H9 (cell line): ENCODE results near the gene ATP4A. TPM values are rescaled to one million over a fixed set of nuclear protein-coding genes. Genes with fewer than 3 reads are reported as not detected.

Source experiments
- DNase-seq: peaks from one replicate; pipeline ENCODE4 v3.0.0-alpha.2; 2017
- H2AFZ ChIP-seq: one replicate; pipeline ENCODE4 v1.6.1; 2013; ENCODE audit warnings: mild to moderate bottlenecking, low read length, control low read depth, moderate library complexity
- H2AK5ac ChIP-seq: 2 replicates; pipeline ENCODE4 v1.6.1; 2013; ENCODE audit warnings: low read length, control low read depth, mixed read lengths; ENCODE audit not compliant: insufficient read length
- H2BK120ac ChIP-seq: one replicate; pipeline ENCODE4 v1.6.1; 2013; ENCODE audit warnings: low read depth, mild to moderate bottlenecking, low read length, control low read depth, inconsistent platforms; ENCODE audit not compliant: poor library complexity, severe bottlenecking
- H2BK12ac ChIP-seq: 2 replicates; pipeline ENCODE4 v1.6.1; 2013; ENCODE audit warnings: low read length, control low read depth, mixed read lengths, low read depth; ENCODE audit not compliant: insufficient read length
- H2BK15ac ChIP-seq: 2 replicates; pipeline ENCODE4 v1.6.1; 2013; ENCODE audit warnings: low read depth, low read length, control low read depth
- H2BK20ac ChIP-seq: one replicate; pipeline ENCODE4 v1.6.1; 2013; ENCODE audit warnings: low read depth, mild to moderate bottlenecking, low read length, control low read depth, inconsistent platforms; ENCODE audit not compliant: poor library complexity, severe bottlenecking
- H2BK5ac ChIP-seq: 2 replicates; pipeline ENCODE4 v1.6.1; 2013; ENCODE audit warnings: low read length, control low read depth, mixed read lengths; ENCODE audit not compliant: insufficient read length
- H3K14ac ChIP-seq: 2 replicates; pipeline ENCODE4 v1.6.1; 2013; ENCODE audit warnings: low read length, control low read depth; ENCODE audit not compliant: insufficient read depth
- H3K18ac ChIP-seq: 2 replicates; pipeline ENCODE4 v1.6.1; 2013; ENCODE audit warnings: low read depth, mild to moderate bottlenecking, mixed read lengths, low read length, control low read depth; ENCODE audit not compliant: insufficient read length
- H3K23ac ChIP-seq: 2 replicates; pipeline ENCODE4 v1.6.1; 2013; ENCODE audit warnings: low read length, control low read depth, mixed read lengths, low read depth; ENCODE audit not compliant: insufficient read length
- H3K23me2 ChIP-seq: 2 replicates; pipeline ENCODE4 v1.6.1; 2013; ENCODE audit warnings: low read depth, mild to moderate bottlenecking, mixed read lengths, low read length, control low read depth; ENCODE audit not compliant: insufficient read length, poor library complexity, severe bottlenecking
- H3K27ac ChIP-seq: 2 replicates; pipeline ENCODE4 v1.5.1; 2013; ENCODE audit warnings: low read length, control low read depth, mixed read lengths, low read depth; ENCODE audit not compliant: insufficient read length
- H3K27me3 ChIP-seq: 2 replicates; pipeline ENCODE4 v1.6.1; 2013; ENCODE audit warnings: low read length, control low read depth, inconsistent platforms; ENCODE audit not compliant: insufficient read depth
- H3K4ac ChIP-seq: 2 replicates; pipeline ENCODE4 v1.6.1; 2013; ENCODE audit warnings: low read depth, mild to moderate bottlenecking, control low read depth, inconsistent platforms, low read length, moderate library complexity
- H3K4me1 ChIP-seq: 2 replicates; pipeline ENCODE4 v1.6.1; 2013; ENCODE audit warnings: low read length, control low read depth, inconsistent platforms; ENCODE audit not compliant: insufficient read depth
- H3K4me2 ChIP-seq: 2 replicates; pipeline ENCODE4 v1.6.1; 2013; ENCODE audit warnings: low read length, control low read depth, mixed read lengths; ENCODE audit not compliant: insufficient read length, insufficient read depth
- H3K56ac ChIP-seq: 2 replicates; pipeline ENCODE4 v1.6.1; 2013; ENCODE audit warnings: low read depth, mild to moderate bottlenecking, mixed read lengths, low read length, control low read depth; ENCODE audit not compliant: insufficient read length
- H3K79me1 ChIP-seq: 2 replicates; pipeline ENCODE4 v1.6.1; 2013; ENCODE audit warnings: low read depth, mild to moderate bottlenecking, moderate library complexity, low read length, control low read depth, inconsistent platforms; ENCODE audit not compliant: insufficient read depth, poor library complexity, severe bottlenecking
- H3K79me2 ChIP-seq: 2 replicates; pipeline ENCODE4 v1.6.1; 2013; ENCODE audit warnings: low read length, control low read depth, inconsistent platforms; ENCODE audit not compliant: insufficient read depth
- H3K9ac ChIP-seq: 2 replicates; pipeline ENCODE4 v1.6.1; 2013; ENCODE audit warnings: low read length, control low read depth, mixed read lengths; ENCODE audit not compliant: insufficient read length; ENCODE audit errors: extremely low read depth
- H3K9me3 ChIP-seq: one replicate; pipeline ENCODE4 v1.6.1; 2013; ENCODE audit warnings: low read depth, low read length, inconsistent platforms; ENCODE audit not compliant: control insufficient read depth
- H3T11ph ChIP-seq: one replicate; pipeline ENCODE4 v1.6.1; 2013; ENCODE audit warnings: mild to moderate bottlenecking, low read length, control low read depth, inconsistent platforms
- H4K20me1 ChIP-seq: one replicate; pipeline ENCODE4 v1.6.1; 2013; ENCODE audit not compliant: control insufficient read depth, insufficient read length, insufficient read depth
- H4K5ac ChIP-seq: 2 replicates; pipeline ENCODE4 v1.6.1; 2013; ENCODE audit warnings: low read depth, mild to moderate bottlenecking, mixed read lengths, low read length, control low read depth; ENCODE audit not compliant: insufficient read length
- H4K8ac ChIP-seq: replicated peaks from 2 replicates; pipeline ENCODE4 v1.6.1; 2013; ENCODE audit warnings: low read length, control low read depth, mixed read lengths, low read depth; ENCODE audit not compliant: insufficient read length
- H4K91ac ChIP-seq: 2 replicates; pipeline ENCODE4 v1.6.1; 2013; ENCODE audit warnings: low read depth, mild to moderate bottlenecking, moderate library complexity, mixed read lengths, low read length, control low read depth; ENCODE audit not compliant: insufficient read length
- H3K27ac Mint-ChIP-seq, 3 experiments: 2 replicates in 2 of 3; 3 replicates in 1 of 3; pipeline ENCODE4 v1.8.0; 2020 to 2021; ENCODE audit warnings: mixed read lengths in 3 of 3, mild to moderate bottlenecking in 1 of 3, moderate library complexity in 1 of 3
- H3K27me3 Mint-ChIP-seq: 2 replicates; pipeline ENCODE4 v1.8.0; 2021; ENCODE audit warnings: low read depth, mild to moderate bottlenecking, moderate library complexity, mixed read lengths
- H3K36me3 Mint-ChIP-seq, 3 experiments: 2 replicates in 2 of 3; 3 replicates in 1 of 3; pipeline ENCODE4 v1.8.0; 2020 to 2021; ENCODE audit warnings: low read depth in 3 of 3, mixed read lengths in 3 of 3; ENCODE audit not compliant: insufficient read depth in 1 of 3
- H3K4me1 Mint-ChIP-seq, 2 experiments: 2 replicates each; pipeline ENCODE4 v1.8.0; 2020; ENCODE audit warnings: mixed read lengths in 2 of 2
- H3K4me3 Mint-ChIP-seq, 2 experiments: 2 replicates in 1 of 2; 3 replicates in 1 of 2; pipeline ENCODE4 v1.8.0; 2020 to 2021; ENCODE audit warnings: mild to moderate bottlenecking in 2 of 2, mixed read lengths in 2 of 2, moderate library complexity in 1 of 2
- H3K9me3 Mint-ChIP-seq, 2 experiments: 2 replicates in 1 of 2; 3 replicates in 1 of 2; pipeline ENCODE4 v1.8.0; 2020; ENCODE audit warnings: mild to moderate bottlenecking in 2 of 2, mixed read lengths in 2 of 2, moderate library complexity in 1 of 2
- CTCF ChIP-seq: fragments of 200-600 bp; sonication (generic); conservative IDR thresholded peaks from 3 replicates; pipeline ENCODE4 v1.8.0; 2021; ENCODE audit warnings: antibody characterized with exemption, mild to moderate bottlenecking
- WGBS: extraction: QIAGEN DNeasy Blood & Tissue Kit; methylation state at CpG from one replicate; pipeline ENCODE4 v1.1.7; 2013; ENCODE audit warnings: missing lambda C conversion rate, low lambda C conversion rate, mixed read lengths; ENCODE audit not compliant: insufficient read length; ENCODE audit errors: extremely low coverage; 5-methylcytosine and 5-hydroxymethylcytosine counted together
- total RNA-seq: library from RNA; stranded (reverse); gene quantifications from 2 replicates; pipeline ENCODE4 v1.2.1, GENCODE V29; 2021

The ATP4A gene
- total RNA-seq, 1 experiment from 2014 or later: 0.24 TPM

GRCh38 chr19:35560271-35560670, 3.2 kb downstream of the ATP4A start:
- H3K56ac ChIP-seq: no peak overlapping the region
- peaks cover 7% of the 10 kb centered on the region for H3K23me2 ChIP-seq
- no peak overlapping the region for H3T11ph ChIP-seq
- no peak overlapping the region for H3K4me2 ChIP-seq
- no peak overlapping the region for H2BK15ac ChIP-seq
- H3K9me3 ChIP-seq: no peaks in the 10 kb centered on the region
- DNase-seq: no peak
- Mint-ChIP-seq H3K4me3 (no peak overlapping the region; a peak in 1 of 5 replicates), H3K9me3 (peaks cover 0 to 2% of the 10 kb centered on the region in 2 experiments; a peak in 1 of 5 replicates), H3K27ac (no peak overlapping the region; a peak in 1 of 7 replicates), H3K36me3 (no peaks in the 10 kb centered on the region; a peak in 1 of 7 replicates), H3K4me1 (peaks cover 9 to 17% of the 10 kb centered on the region in 2 experiments), H3K27me3 (peaks cover 71% of the 10 kb centered on the region)
- no peaks in the 10 kb centered on the region; the same call in 1 of the 2 replicates for H3K79me2 ChIP-seq
- no peak overlapping the region for H2BK5ac ChIP-seq
- no peak overlapping the region for H3K14ac ChIP-seq
- H4K5ac ChIP-seq: no peak overlapping the region
- no peaks in the 10 kb centered on the region for H4K20me1 ChIP-seq
- H3K9ac ChIP-seq: no peak overlapping the region
- H2BK20ac ChIP-seq: no peak overlapping the region
- peaks cover 3% of the 10 kb centered on the region; the same call in 1 of the 2 replicates for H3K27me3 ChIP-seq
- no peak overlapping the region for H3K23ac ChIP-seq
- no peak overlapping the region for H3K4ac ChIP-seq
- no peak overlapping the region for H2BK12ac ChIP-seq
- whole genome bisulfite sequencing: no CpG with 5 or more reads among the region's 18 CpGs
- H4K91ac ChIP-seq: no peak overlapping the region
- no peak overlapping the region for H2BK120ac ChIP-seq
- no peak overlapping the region for H3K18ac ChIP-seq
- H2AK5ac ChIP-seq: no peak overlapping the region
- H4K8ac ChIP-seq: no peak overlapping the region
- no peak for TF ChIP-seq CTCF
- no peaks in the 10 kb centered on the region for H3K4me1 ChIP-seq
- no peaks in the 10 kb centered on the region for H3K79me1 ChIP-seq
- H3K27ac ChIP-seq: no peak overlapping the region
- no peak overlapping the region for H2AFZ ChIP-seq
